ENCODE results near the gene CYRIA.

DNA sequence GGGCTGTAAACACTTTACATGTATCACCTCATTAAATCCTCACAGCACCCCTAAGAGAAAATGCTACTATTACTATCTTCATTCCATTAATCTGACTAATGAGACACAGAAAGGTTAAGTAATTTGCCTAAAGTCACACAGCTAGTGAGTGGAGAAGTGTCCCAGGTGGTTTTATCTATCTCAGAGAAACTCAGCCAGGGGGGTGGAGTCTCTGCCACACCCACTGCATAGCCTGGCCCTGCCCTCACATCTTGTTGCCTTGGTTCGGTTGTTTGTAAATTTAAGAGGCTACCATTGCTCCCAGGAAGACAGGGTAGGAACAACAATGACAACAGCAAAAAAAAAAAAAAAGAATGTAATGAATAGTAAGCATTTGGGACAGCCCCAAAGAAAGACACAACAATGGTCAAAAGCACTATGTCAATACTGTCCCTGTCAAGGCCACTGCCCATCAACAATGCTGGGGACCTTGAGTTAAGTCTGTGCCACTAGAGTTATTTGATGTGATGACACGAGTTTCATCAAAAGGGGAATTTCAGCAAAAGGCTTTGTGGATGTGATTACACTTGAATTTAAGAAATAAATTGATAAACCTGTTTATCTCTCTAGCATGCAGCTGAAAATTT is 17.5 kb downstream of the CYRIA start:
- TF ChIP-seq POLR2A (IDR thresholded peaks at IDR 0.05): no peak
- TF ChIP-seq, protein P1, sequence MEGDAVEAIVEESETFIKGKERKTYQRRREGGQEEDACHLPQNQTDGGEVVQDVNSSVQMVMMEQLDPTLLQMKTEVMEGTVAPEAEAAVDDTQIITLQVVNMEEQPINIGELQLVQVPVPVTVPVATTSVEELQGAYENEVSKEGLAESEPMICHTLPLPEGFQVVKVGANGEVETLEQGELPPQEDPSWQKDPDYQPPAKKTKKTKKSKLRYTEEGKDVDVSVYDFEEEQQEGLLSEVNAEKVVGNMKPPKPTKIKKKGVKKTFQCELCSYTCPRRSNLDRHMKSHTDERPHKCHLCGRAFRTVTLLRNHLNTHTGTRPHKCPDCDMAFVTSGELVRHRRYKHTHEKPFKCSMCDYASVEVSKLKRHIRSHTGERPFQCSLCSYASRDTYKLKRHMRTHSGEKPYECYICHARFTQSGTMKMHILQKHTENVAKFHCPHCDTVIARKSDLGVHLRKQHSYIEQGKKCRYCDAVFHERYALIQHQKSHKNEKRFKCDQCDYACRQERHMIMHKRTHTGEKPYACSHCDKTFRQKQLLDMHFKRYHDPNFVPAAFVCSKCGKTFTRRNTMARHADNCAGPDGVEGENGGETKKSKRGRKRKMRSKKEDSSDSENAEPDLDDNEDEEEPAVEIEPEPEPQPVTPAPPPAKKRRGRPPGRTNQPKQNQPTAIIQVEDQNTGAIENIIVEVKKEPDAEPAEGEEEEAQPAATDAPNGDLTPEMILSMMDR (IDR thresholded peaks at IDR 0.05): no peak
